Measurements from ENCODE around the gene PACSIN2.

Gene PACSIN2

GRCh38 chr22:42831712-42832111, 183.2 kb downstream of the PACSIN2 start:
- no peak for TF ChIP-seq CTCF (IDR thresholded peaks at IDR 0.05; ENCODE audit: low read depth, low read length, missing control alignments)
- no peak for DNase-seq (ENCODE audit: low read depth)
- no peak overlapping the region for H3K4me3 ChIP-seq (ENCODE audit: low read depth, low read length)
- in situ Hi-C loops (cut with HindIII; ENCODE audit: low sequenced_read_pairs) = no loop called here

GRCh38 chr22:42830161-42830560, 184.8 kb downstream of the PACSIN2 start:
- no peak for TF ChIP-seq CTCF (IDR thresholded peaks at IDR 0.05; ENCODE audit: low read depth, low read length, missing control alignments)
- in situ Hi-C loops (cut with HindIII; ENCODE audit: low sequenced_read_pairs) = no loop called here

GRCh38 chr22:42829302-42829701, 185.6 kb downstream of the PACSIN2 start:
- no peak for DNase-seq (ENCODE audit: low read depth)
- no peak for TF ChIP-seq CTCF (IDR thresholded peaks at IDR 0.05; ENCODE audit: low read depth, low read length, missing control alignments)
- in situ Hi-C loops (cut with HindIII; ENCODE audit: low sequenced_read_pairs) = no loop called here
- no peak overlapping the region for H3K4me3 ChIP-seq (ENCODE audit: low read depth, low read length)

More at GRCh38 chr22:42830161-42830560, 184.8 kb downstream of the PACSIN2 start:
- H3K4me3 ChIP-seq (ENCODE audit: low read depth, low read length) = no peak overlapping the region
- DNase-seq (ENCODE audit: low read depth) = no peak

GRCh38 chr22:42825796-42826195, 189.2 kb downstream of the PACSIN2 start:
- TF ChIP-seq CTCF (IDR thresholded peaks at IDR 0.05; ENCODE audit: low read depth, low read length, missing control alignments) = no peak
- H3K4me3 ChIP-seq (ENCODE audit: low read depth, low read length) = no peak overlapping the region
- DNase-seq (ENCODE audit: low read depth) = no peak
- in situ Hi-C loops (cut with HindIII; ENCODE audit: low sequenced_read_pairs) = no loop called here

GRCh38 chr22:42821386-42821785, 193.6 kb downstream of the PACSIN2 start:
- no peak overlapping the region for H3K4me3 ChIP-seq (ENCODE audit: low read depth, low read length)
- in situ Hi-C loops (cut with HindIII; ENCODE audit: low sequenced_read_pairs) = no loop called here
- DNase-seq (ENCODE audit: low read depth) = no peak
- no peak for TF ChIP-seq CTCF (IDR thresholded peaks at IDR 0.05; ENCODE audit: low read depth, low read length, missing control alignments)

GRCh38 chr22:42820045-42820763, 194.7 kb downstream of the PACSIN2 start:
- TF ChIP-seq CTCF (IDR thresholded peaks at IDR 0.05; ENCODE audit: low read depth, low read length, missing control alignments) = peak; percentile 43
- H3K4me3 ChIP-seq (ENCODE audit: low read depth, low read length) = no peak overlapping the region
- peak; percentile 55 for DNase-seq (ENCODE audit: low read depth)
- in situ Hi-C loops (cut with HindIII; ENCODE audit: low sequenced_read_pairs) = no loop called here
